ENCODE results near the gene AMBP. TPM values are rescaled to one million over a fixed set of nuclear protein-coding genes. Genes with fewer than 3 reads are reported as not detected.

AMBP gene
- total and polyA plus RNA-seq, 2 of the 13 experiments (the other 11 are each of a cell fraction or from before 2014, with no cell fraction given): 1,510 to 2,580 TPM

DNA sequence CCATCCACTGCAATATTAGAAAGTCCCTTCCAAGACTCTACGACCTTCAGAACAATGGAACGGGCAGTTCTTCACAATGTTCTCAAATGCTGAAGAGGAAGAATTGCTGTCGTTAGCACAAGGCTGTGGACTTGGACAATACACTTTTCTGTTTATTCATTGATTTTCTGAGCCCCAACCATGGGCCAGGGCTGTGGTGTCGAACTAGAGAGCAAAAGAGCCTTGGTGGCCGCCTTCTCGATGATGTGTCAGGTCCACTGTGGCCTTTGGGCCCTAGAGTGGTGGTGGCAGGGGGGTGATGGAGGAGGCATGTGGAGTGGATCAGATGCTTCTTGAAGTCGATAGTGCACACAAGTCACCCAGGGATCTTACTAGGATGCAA is 39.5 kb upstream of the AMBP start (continued):
- TF ChIP-seq NR2F1 (CRISPR knock-in tag; IDR thresholded peaks at IDR 0.05): 0 out of 4 replicates have a peak, but pooled peaks of 1 of the 2 experiments have one; percentile 15
- TF ChIP-seq ZFY (CRISPR knock-in tag; IDR thresholded peaks at IDR 0.05): peak; percentile 28; the same call in 1 of the 2 replicates
- TF ChIP-seq ZSCAN31 (CRISPR knock-in tag; IDR thresholded peaks at IDR 0.05; ENCODE audit: low read depth): no peak
- no peak for TF ChIP-seq DMAP1 (CRISPR knock-in tag; IDR thresholded peaks at IDR 0.05)
- TF ChIP-seq, protein P1, sequence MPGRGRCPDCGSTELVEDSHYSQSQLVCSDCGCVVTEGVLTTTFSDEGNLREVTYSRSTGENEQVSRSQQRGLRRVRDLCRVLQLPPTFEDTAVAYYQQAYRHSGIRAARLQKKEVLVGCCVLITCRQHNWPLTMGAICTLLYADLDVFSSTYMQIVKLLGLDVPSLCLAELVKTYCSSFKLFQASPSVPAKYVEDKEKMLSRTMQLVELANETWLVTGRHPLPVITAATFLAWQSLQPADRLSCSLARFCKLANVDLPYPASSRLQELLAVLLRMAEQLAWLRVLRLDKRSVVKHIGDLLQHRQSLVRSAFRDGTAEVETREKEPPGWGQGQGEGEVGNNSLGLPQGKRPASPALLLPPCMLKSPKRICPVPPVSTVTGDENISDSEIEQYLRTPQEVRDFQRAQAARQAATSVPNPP (CRISPR knock-in tag; IDR thresholded peaks at IDR 0.05): no peak
- no peak for TF ChIP-seq ZNF382 (CRISPR knock-in tag; IDR thresholded peaks at IDR 0.05; ENCODE audit: borderline replicate concordance)
- TF ChIP-seq CBX1 (IDR thresholded peaks at IDR 0.05; ENCODE audit: low read depth): no peak
- TF ChIP-seq SP140L (CRISPR knock-in tag; IDR thresholded peaks at IDR 0.05; ENCODE audit: borderline replicate concordance): no peak
- TF ChIP-seq FOXP1 (IDR thresholded peaks at IDR 0.05): no peak
- peak; percentile 79; the same call in 1 of the 2 replicates for TF ChIP-seq FOXP1 (CRISPR knock-in tag; IDR thresholded peaks at IDR 0.05)
- TF ChIP-seq, protein P2, sequence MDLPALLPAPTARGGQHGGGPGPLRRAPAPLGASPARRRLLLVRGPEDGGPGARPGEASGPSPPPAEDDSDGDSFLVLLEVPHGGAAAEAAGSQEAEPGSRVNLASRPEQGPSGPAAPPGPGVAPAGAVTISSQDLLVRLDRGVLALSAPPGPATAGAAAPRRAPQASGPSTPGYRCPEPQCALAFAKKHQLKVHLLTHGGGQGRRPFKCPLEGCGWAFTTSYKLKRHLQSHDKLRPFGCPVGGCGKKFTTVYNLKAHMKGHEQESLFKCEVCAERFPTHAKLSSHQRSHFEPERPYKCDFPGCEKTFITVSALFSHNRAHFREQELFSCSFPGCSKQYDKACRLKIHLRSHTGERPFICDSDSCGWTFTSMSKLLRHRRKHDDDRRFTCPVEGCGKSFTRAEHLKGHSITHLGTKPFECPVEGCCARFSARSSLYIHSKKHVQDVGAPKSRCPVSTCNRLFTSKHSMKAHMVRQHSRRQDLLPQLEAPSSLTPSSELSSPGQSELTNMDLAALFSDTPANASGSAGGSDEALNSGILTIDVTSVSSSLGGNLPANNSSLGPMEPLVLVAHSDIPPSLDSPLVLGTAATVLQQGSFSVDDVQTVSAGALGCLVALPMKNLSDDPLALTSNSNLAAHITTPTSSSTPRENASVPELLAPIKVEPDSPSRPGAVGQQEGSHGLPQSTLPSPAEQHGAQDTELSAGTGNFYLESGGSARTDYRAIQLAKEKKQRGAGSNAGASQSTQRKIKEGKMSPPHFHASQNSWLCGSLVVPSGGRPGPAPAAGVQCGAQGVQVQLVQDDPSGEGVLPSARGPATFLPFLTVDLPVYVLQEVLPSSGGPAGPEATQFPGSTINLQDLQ (CRISPR knock-in tag; IDR thresholded peaks at IDR 0.05): no peak
- no peak for TF ChIP-seq EEA1 (CRISPR knock-in tag; IDR thresholded peaks at IDR 0.05; ENCODE audit: borderline replicate concordance)
- no peak for TF ChIP-seq SRY (CRISPR knock-in tag; IDR thresholded peaks at IDR 0.05)
- no peak for TF ChIP-seq NFYC (CRISPR knock-in tag; IDR thresholded peaks at IDR 0.05)
- TF ChIP-seq ELF4 (CRISPR knock-in tag; IDR thresholded peaks at IDR 0.05; ENCODE audit: borderline replicate concordance): no peak
- no peak for TF ChIP-seq ZNF678 (CRISPR knock-in tag; IDR thresholded peaks at IDR 0.05)
- no peak for TF ChIP-seq ZNF619 (CRISPR knock-in tag; IDR thresholded peaks at IDR 0.05)
- TF ChIP-seq ZNF562 (CRISPR knock-in tag; IDR thresholded peaks at IDR 0.05; ENCODE audit: borderline replicate concordance): no peak
- TF ChIP-seq, protein P3, sequence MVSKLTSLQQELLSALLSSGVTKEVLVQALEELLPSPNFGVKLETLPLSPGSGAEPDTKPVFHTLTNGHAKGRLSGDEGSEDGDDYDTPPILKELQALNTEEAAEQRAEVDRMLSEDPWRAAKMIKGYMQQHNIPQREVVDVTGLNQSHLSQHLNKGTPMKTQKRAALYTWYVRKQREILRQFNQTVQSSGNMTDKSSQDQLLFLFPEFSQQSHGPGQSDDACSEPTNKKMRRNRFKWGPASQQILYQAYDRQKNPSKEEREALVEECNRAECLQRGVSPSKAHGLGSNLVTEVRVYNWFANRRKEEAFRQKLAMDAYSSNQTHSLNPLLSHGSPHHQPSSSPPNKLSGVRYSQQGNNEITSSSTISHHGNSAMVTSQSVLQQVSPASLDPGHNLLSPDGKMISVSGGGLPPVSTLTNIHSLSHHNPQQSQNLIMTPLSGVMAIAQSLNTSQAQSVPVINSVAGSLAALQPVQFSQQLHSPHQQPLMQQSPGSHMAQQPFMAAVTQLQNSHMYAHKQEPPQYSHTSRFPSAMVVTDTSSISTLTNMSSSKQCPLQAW (CRISPR knock-in tag; IDR thresholded peaks at IDR 0.05): no peak; the same call in 1 of the 2 replicates
- TF ChIP-seq, protein P4, sequence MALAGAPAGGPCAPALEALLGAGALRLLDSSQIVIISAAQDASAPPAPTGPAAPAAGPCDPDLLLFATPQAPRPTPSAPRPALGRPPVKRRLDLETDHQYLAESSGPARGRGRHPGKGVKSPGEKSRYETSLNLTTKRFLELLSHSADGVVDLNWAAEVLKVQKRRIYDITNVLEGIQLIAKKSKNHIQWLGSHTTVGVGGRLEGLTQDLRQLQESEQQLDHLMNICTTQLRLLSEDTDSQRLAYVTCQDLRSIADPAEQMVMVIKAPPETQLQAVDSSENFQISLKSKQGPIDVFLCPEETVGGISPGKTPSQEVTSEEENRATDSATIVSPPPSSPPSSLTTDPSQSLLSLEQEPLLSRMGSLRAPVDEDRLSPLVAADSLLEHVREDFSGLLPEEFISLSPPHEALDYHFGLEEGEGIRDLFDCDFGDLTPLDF (CRISPR knock-in tag; IDR thresholded peaks at IDR 0.05): no peak
- no peak for TF ChIP-seq SP4 (CRISPR knock-in tag; IDR thresholded peaks at IDR 0.05)
- TF ChIP-seq CHD4 (IDR thresholded peaks at IDR 0.05; ENCODE audit: borderline replicate concordance, low read length): no peak
- TF ChIP-seq PHF5A (CRISPR knock-in tag; IDR thresholded peaks at IDR 0.05; ENCODE audit: low read depth, unreplicated experiment): peak; percentile 16
